ENCODE data around the gene RBBP8.

GRCh38 chr18:23049698-23050373 lies 116.7 kb downstream of the RBBP8 start:
- TF ChIP-seq CTCF (IDR thresholded peaks at IDR 0.05) (no peak), EP300 (IDR thresholded peaks at IDR 0.05) (no peak), POLR2AphosphoS5 (IDR thresholded peaks at IDR 0.05) (no peak), POLR2A (IDR thresholded peaks at IDR 0.05) (no peak)

Measured in gastroesophageal sphincter (tissue), 3 donors.